Cardiac fibroblast (primary cell): Measurements from ENCODE around the gene VKORC1.
A peak's percentile ranks its signal among the peaks of the same experiment; 100 is the strongest.

Experiments used
- DNase-seq, 2 donors: peaks; one replicate each; pipeline versions ENCODE4 v3.0.0 to v3.0.0-alpha.2; 2010; ENCODE audit warnings: low read depth in 2 of 2
- H3K4me3 ChIP-seq, 2 donors: replicated peaks in 1 of 2; 1 replicate in 1 of 2; 2 replicates in 1 of 2; pipeline ENCODE4 v1.5.1; 2011; ENCODE audit warnings: low read depth in 2 of 2, low read length in 2 of 2, mild to moderate bottlenecking in 2 of 2, moderate library complexity in 1 of 2
- CTCF ChIP-seq: IDR thresholded peaks from one replicate; pipeline ENCODE4 v1.5.1; 2011; ENCODE audit warnings: low read depth, mild to moderate bottlenecking, low read length, inconsistent platforms

Gene VKORC1

GRCh38 chr16:31061813-31062440 lies 32.7 kb downstream of the VKORC1 start:
- H3K4me3 ChIP-seq: no peak overlapping the region
- no peak for TF ChIP-seq CTCF
- DNase-seq: no peak

DNA sequence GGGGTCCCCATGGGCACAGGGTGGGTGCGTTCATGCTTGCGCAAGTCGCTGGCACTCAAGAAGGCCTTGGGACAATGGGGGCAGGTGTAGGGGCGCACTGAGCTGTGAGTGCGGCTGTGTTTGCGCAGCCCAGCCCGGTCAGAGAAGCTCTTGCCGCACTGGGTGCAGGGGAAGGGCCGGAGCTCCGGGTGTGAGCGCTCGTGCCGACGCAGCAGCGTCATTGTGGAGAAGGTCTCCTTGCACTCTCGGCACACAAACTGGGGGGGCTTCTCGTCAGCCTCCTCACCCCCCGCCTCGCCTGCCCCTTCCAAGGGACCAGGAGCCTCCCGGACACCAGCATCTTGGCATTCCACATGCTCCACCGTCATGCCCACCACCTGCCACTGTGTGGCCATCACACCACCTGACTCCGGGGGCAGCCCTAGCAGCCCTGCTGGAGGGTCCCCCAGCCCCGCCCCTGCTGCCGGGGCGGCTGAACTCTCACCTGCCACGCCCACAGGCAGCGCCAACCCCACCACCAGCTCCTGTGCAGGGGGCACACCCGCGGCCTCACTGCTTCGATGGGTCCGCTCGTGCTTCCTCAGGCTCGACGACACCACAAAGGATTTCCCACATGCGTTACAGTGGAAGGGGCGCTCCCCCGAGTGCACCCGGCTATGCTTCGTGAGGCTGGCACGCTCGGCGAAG lies 33.3 kb downstream of the VKORC1 start:
- DNase-seq: no peak
- H3K4me3 ChIP-seq: no peak overlapping the region
- TF ChIP-seq CTCF: no peak

DNA sequence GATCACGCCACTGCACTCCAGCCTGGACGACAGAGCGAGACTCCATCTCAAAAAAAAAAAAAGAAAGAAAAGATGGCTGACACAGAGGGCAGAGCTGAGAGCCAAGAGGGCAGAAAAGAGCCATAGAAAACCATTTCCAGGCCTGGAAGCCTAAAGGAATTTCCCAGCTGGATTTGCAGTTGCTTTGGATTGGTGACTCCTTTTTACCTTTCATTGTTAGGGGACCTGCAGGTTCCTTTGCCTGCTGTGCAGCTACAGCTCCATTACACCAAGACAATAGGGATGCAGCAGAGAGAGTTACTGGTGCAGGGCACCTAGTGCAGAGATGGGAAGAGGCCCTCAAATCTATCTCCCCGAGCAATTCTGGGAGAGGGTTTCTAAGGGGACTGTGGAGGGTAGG lies 39.0 kb downstream of the VKORC1 start:
- no peak for DNase-seq
- no peak for TF ChIP-seq CTCF
- no peak overlapping the region for H3K4me3 ChIP-seq

DNA sequence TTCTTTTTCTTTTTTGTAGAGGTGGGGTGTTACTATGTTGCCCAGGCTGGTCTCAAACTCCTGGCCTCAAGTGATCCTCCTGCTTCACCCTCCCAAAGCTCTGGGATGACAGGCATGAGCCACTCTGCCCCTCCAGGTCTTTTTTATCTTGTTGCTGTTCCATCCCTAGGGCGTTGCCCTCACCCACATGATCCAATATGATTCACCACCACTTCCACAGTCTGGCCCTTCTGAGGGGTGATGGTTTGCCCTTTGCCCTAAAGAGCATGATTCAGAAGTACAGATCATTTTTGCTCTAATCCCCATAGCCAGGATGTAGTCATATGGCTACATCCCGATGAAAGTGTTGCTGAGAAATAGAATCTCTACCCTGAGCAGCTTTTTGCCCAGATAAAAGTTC lies 42.5 kb downstream of the VKORC1 start:
- DNase-seq: peak; percentile 81 to 96
- H3K4me3 ChIP-seq: no peak overlapping the region
- no peak for TF ChIP-seq CTCF

DNA sequence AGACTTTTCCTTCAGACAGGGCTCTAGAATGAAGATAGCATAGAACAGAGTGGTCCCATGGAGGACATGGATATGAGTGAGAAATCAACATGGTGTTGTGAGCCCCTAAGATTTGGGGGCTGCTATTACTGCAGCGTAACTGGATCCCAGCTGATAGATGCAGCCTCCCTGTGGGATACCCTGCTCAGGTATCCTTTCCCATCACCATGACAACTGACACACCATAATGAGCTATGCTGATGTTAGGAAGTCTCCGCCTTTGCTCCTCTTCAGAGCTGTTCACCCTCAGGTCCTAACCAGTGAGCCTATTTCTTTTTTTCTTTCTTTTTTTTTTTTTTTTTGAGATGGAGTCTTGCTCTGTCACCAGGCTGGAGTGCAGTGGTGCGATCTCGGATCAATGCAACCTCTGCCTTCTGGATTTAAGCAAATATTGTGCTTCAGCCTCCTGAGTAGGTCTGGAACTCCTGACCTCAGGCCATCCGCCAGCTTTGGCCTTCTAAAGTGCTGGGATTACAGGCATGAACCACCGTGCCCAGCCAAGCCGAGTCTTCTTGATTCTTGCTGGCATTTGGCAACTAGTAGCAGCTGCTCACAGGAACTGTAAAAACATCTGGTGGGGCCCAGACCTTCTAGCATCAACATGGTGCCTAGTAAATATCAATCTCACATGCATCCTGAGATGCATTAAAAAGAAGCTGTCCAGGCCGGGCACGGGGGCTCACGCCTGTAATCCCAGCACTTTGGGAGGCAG lies 44.1 kb downstream of the VKORC1 start:
- TF ChIP-seq CTCF: no peak
- no peak for DNase-seq
- no peak overlapping the region for H3K4me3 ChIP-seq

GRCh38 chr16:31043898-31044481 lies 50.6 kb downstream of the VKORC1 start:
- no peak for DNase-seq
- H3K4me3 ChIP-seq: no peak overlapping the region
- no peak for TF ChIP-seq CTCF
